Measurements from ENCODE around the gene IZUMO2.
"Not testable (repeated sequence)": the region's sequence is repeated elsewhere in the genome, so short reads cannot be mapped to it uniquely, and the experiment has no call there.

IZUMO2 gene

GRCh38 chr19:50141921-50142320, 21.2 kb downstream of the IZUMO2 start:
- not testable (repeated sequence) for H3K4me3 ChIP-seq (ENCODE audit: low read depth, low read length); DNase-seq (ENCODE audit: low read depth)

- DNase-seq (ENCODE audit: low read depth), result not testable (repeated sequence)
Observed at GRCh38 chr19:50140118-50140845, 22.8 kb downstream of the IZUMO2 start.

GRCh38 chr19:50136603-50137365, 26.3 kb downstream of the IZUMO2 start:
- not testable (repeated sequence) for H3K4me3 ChIP-seq (ENCODE audit: low read depth, low read length); DNase-seq (ENCODE audit: low read depth)

More at GRCh38 chr19:50140118-50140845, 22.8 kb downstream of the IZUMO2 start:
- not testable (repeated sequence) for H3K4me3 ChIP-seq (ENCODE audit: low read depth, low read length)

GRCh38 chr19:50135856-50136602, 27.1 kb downstream of the IZUMO2 start:
- DNase-seq (ENCODE audit: low read depth), result not testable (repeated sequence)

GRCh38 chr19:50134777-50135719, 28.0 kb downstream of the IZUMO2 start:
- DNase-seq (ENCODE audit: low read depth), result not testable (repeated sequence)

More at GRCh38 chr19:50135856-50136602, 27.1 kb downstream of the IZUMO2 start:
- not testable (repeated sequence) for H3K4me3 ChIP-seq (ENCODE audit: low read depth, low read length)

GRCh38 chr19:50133518-50134492, 29.3 kb downstream of the IZUMO2 start:
- not testable (repeated sequence) for DNase-seq (ENCODE audit: low read depth); H3K4me3 ChIP-seq (ENCODE audit: low read depth, low read length)

More at GRCh38 chr19:50134777-50135719, 28.0 kb downstream of the IZUMO2 start:
- not testable (repeated sequence) for H3K4me3 ChIP-seq (ENCODE audit: low read depth, low read length)

- DNase-seq (ENCODE audit: low read depth); H3K4me3 ChIP-seq (ENCODE audit: low read depth, low read length): not testable (repeated sequence)
Observed at GRCh38 chr19:50104012-50104411, 59.1 kb downstream of the IZUMO2 start.

- H3K4me3 ChIP-seq (ENCODE audit: low read depth, low read length); DNase-seq (ENCODE audit: low read depth): not testable (repeated sequence)
Observed at GRCh38 chr19:50103405-50103804, 59.7 kb downstream of the IZUMO2 start.
